ENCODE results near the gene FBXO3. TPM values are rescaled to one million over a fixed set of nuclear protein-coding genes. Genes with fewer than 3 reads are reported as not detected.

Gene FBXO3
- total and polyA plus RNA-seq, 2 experiments from 2014 or later, result 12.5 to 28.4 TPM

DNA sequence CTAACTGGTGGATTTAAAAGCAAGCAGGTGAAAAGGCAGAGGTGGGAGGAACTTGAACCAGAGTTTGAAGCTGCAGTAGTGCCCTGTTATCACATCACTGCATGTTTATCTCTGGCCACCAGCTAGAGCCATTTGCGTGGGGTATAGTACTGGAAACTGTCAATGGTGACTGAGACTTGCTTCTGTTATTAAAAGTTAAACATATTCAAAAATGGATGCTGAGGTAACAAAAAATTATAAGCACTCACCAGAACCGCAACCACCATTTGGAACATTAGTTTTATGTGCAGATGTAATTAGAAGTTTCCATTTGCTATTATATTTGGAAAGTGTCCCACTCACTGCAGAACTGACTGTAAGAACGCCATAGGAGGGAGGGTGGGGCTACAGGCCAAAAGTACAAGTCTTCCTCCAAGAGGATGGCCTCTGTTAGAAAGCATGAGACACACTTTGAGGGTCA, 36.9 kb downstream of the FBXO3 start:
- ATAC-seq (no peak), DNase-seq (ENCODE audit: low spot score) (no peak)
- Histone ChIP-seq H3K4me2 (peak overlapping the region; percentile 100; the same call in 1 of the 2 replicates), H3K27ac (ENCODE audit: low read depth) (no peak overlapping the region), H3F3A (replicated peaks; ENCODE audit: low read depth) (no peaks in the 10 kb centered on the region; the same call in 1 of the 2 replicates), H4K20me1 (replicated peaks; ENCODE audit: insufficient read depth) (peaks cover 19% of the 10 kb centered on the region), H3K4me3 (peak overlapping the region; percentile 98; the same call in 1 of the 2 replicates), H3K79me2 (replicated peaks; ENCODE audit: insufficient read depth) (peaks cover 34% of the 10 kb centered on the region), H3K4me1 (ENCODE audit: insufficient read depth) (peaks cover 21% of the 10 kb centered on the region), H3K27me3 (ENCODE audit: insufficient read depth) (peaks cover 15% of the 10 kb centered on the region), H2AFZ (peak overlapping the region; percentile 83), H3K9me2 (ENCODE audit: insufficient read depth) (no peaks in the 10 kb centered on the region), H3K36me3 (ENCODE audit: insufficient read depth) (no peaks in the 10 kb centered on the region)
- Mint-ChIP-seq H3K4me1 (peaks cover 19% of the 10 kb centered on the region), H3K27ac (no peak overlapping the region), H3K4me3 (no peak overlapping the region), H3K36me3 (ENCODE audit: low read depth) (no peaks in the 10 kb centered on the region), H3K9me3 (no peaks in the 10 kb centered on the region), H3K27me3 (ENCODE audit: insufficient read depth, low read depth, poor library complexity) (peaks cover 14% of the 10 kb centered on the region)
- TF ChIP-seq EZH2 (IDR thresholded peaks at IDR 0.05; ENCODE audit: low read depth, unreplicated experiment) (no peak), EZH2phosphoT487 (IDR thresholded peaks at IDR 0.05; ENCODE audit: unreplicated experiment) (no peak), ETS1 (IDR thresholded peaks at IDR 0.05) (no peak), ZNF462 (CRISPR knock-in tag; IDR thresholded peaks at IDR 0.05) (no peak), ZNF114 (CRISPR knock-in tag; IDR thresholded peaks at IDR 0.05) (no peak)
